GM23338 (cell line): ENCODE results near the gene FCN2.

Source experiments
- CTCF ChIP-seq, 2 experiments: fragments of 200-600 bp in 1 of 2; sonication (generic) in 1 of 2; conservative IDR thresholded peaks; 2 replicates each; pipeline versions ENCODE4 v1.5.1 to v1.6.1; 2016 to 2017; ENCODE audit warnings: antibody characterized with exemption in 2 of 2, low read depth in 2 of 2, mild to moderate bottlenecking in 2 of 2, moderate library complexity in 1 of 2
- EZH2 ChIP-seq: fragments of 200-600 bp; sonication (generic); IDR thresholded peaks from one replicate; pipeline ENCODE4 v1.8.0; 2017; ENCODE audit warnings: antibody characterized with exemption, mild to moderate bottlenecking, low read depth; ENCODE audit not compliant: unreplicated experiment
- EZH2phosphoT487 ChIP-seq: fragments of 200-600 bp; sonication (generic); IDR thresholded peaks from one replicate; pipeline ENCODE4 v1.8.1; 2018; ENCODE audit warnings: antibody characterized with exemption; ENCODE audit not compliant: unreplicated experiment
- JUNB ChIP-seq: IDR thresholded peaks from one replicate; pipeline ENCODE4 v1.6.1; 2016; ENCODE audit warnings: antibody characterized with exemption; ENCODE audit not compliant: unreplicated experiment
- NANOG ChIP-seq: IDR thresholded peaks from 2 replicates; pipeline ENCODE4 v1.6.1; 2016; ENCODE audit warnings: antibody characterized with exemption, borderline replicate concordance
- POLR2AphosphoS5 ChIP-seq: IDR thresholded peaks from 2 replicates; pipeline ENCODE4 v1.6.1; 2016; ENCODE audit warnings: antibody characterized with exemption, low read depth
- STAT1 ChIP-seq: IDR thresholded peaks from one replicate; pipeline ENCODE4 v1.6.1; 2016; ENCODE audit warnings: antibody characterized with exemption; ENCODE audit not compliant: unreplicated experiment
- ZNF331 ChIP-seq: fragments of 250-450 bp; sonication (Bioruptor Pico); IDR thresholded peaks from 2 replicates; pipeline ENCODE4 v1.5.0; 2020; ENCODE audit warnings: low read depth, mild to moderate bottlenecking, moderate library complexity
- TF ChIP-seq, protein P1 (sequence below): IDR thresholded peaks from one replicate; pipeline ENCODE4 v1.6.1; 2018; ENCODE audit warnings: antibody characterized with exemption; ENCODE audit not compliant: unreplicated experiment

DNA sequence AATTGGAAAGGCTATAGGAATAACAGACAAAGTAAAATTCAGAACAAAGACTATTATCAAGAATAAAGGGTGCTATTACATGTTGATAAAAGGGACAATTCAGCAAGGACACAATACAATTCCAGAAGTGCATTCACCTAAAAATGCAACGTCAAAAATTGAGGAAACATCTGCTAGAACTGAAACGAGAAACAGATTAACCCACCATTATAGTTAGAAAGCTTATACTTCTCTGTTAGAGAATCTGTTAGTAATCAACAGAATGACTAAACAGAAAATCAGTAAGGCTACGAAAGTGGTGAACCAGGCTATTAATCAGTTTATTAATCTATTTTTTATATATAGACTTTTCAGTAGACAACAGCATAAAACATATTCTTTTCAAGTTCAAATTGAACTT lies 22.3 kb downstream of the FCN2 start:
- TF ChIP-seq CTCF (conservative IDR thresholded peaks at IDR 0.05; ENCODE audit: low read depth in 2 of 2) (no peak), EZH2 (no peak), EZH2phosphoT487 (no peak), POLR2AphosphoS5 (no peak), JUNB (no peak), STAT1 (no peak), NANOG (no peak), ZNF331 (CRISPR knock-in tag) (no peak)
- TF ChIP-seq, protein P1, sequence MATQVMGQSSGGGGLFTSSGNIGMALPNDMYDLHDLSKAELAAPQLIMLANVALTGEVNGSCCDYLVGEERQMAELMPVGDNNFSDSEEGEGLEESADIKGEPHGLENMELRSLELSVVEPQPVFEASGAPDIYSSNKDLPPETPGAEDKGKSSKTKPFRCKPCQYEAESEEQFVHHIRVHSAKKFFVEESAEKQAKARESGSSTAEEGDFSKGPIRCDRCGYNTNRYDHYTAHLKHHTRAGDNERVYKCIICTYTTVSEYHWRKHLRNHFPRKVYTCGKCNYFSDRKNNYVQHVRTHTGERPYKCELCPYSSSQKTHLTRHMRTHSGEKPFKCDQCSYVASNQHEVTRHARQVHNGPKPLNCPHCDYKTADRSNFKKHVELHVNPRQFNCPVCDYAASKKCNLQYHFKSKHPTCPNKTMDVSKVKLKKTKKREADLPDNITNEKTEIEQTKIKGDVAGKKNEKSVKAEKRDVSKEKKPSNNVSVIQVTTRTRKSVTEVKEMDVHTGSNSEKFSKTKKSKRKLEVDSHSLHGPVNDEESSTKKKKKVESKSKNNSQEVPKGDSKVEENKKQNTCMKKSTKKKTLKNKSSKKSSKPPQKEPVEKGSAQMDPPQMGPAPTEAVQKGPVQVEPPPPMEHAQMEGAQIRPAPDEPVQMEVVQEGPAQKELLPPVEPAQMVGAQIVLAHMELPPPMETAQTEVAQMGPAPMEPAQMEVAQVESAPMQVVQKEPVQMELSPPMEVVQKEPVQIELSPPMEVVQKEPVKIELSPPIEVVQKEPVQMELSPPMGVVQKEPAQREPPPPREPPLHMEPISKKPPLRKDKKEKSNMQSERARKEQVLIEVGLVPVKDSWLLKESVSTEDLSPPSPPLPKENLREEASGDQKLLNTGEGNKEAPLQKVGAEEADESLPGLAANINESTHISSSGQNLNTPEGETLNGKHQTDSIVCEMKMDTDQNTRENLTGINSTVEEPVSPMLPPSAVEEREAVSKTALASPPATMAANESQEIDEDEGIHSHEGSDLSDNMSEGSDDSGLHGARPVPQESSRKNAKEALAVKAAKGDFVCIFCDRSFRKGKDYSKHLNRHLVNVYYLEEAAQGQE = no peak
